ENCODE data around the gene TRIM52. TPM values are rescaled to one million over a fixed set of nuclear protein-coding genes. Genes with fewer than 3 reads are reported as not detected.

The TRIM52 gene
- total RNA-seq, 3 donors from 2014 or later, result 11.6 to 18.8 (median 15.8) TPM

DNA sequence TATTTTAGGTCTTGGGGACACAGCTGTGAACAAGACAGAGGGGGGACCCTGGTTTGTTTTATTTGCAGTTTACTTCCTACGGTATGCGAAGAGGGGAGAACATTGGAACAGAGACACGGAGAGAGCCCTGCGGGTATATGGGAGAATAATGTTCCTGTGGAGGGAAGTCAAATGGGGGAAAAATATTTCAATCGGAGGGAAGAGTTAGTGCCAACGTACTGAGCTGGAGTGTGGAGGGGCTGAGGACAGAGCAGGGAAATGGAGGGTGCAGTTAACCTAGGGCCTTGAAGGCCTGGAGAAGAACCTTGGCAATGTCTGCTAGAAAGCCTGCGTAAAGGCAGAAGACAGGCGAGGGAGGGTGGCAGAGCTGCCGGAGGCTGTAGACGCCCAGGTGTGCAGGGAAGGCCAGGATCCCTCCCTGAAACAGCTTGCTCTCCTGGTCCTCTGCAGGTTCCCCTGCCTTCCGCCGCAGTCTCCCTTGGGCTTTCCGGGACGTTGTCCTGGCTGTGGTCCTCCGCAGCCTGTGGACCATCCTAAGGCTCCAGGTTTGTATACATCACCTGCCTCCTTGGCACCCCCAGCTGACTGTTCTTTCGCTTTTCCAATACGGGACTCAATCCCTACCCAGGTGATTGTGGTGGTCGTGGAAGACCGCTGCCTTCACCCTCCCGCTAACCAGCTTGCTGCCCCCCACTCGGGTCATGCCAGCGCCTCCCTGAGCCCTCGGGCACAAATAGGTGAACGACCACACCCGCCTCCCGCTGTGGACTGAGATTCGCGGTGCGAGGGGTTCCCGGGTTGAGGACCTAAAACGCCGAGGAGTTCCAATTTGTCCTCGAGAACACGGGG is 15.3 kb downstream of the TRIM52 start:
- ATAC-seq (peak; percentile 3), DNase-seq (no peak)
- peaks cover 44% of the 10 kb centered on the region for H3K4me1 ChIP-seq (ENCODE audit: low read depth)
- intact Hi-C loops (cut with DNase I, micrococcal nuclease), result no loop called here
- H3K36me3 ChIP-seq (ENCODE audit: low read depth), result no peaks in the 10 kb centered on the region
- H3K9me3 ChIP-seq, result no peaks in the 10 kb centered on the region
- TF ChIP-seq, protein P1, sequence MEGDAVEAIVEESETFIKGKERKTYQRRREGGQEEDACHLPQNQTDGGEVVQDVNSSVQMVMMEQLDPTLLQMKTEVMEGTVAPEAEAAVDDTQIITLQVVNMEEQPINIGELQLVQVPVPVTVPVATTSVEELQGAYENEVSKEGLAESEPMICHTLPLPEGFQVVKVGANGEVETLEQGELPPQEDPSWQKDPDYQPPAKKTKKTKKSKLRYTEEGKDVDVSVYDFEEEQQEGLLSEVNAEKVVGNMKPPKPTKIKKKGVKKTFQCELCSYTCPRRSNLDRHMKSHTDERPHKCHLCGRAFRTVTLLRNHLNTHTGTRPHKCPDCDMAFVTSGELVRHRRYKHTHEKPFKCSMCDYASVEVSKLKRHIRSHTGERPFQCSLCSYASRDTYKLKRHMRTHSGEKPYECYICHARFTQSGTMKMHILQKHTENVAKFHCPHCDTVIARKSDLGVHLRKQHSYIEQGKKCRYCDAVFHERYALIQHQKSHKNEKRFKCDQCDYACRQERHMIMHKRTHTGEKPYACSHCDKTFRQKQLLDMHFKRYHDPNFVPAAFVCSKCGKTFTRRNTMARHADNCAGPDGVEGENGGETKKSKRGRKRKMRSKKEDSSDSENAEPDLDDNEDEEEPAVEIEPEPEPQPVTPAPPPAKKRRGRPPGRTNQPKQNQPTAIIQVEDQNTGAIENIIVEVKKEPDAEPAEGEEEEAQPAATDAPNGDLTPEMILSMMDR (IDR thresholded peaks at IDR 0.05), result no peak
- H3K4me3 ChIP-seq, result peak overlapping the region; percentile 69

DNA sequence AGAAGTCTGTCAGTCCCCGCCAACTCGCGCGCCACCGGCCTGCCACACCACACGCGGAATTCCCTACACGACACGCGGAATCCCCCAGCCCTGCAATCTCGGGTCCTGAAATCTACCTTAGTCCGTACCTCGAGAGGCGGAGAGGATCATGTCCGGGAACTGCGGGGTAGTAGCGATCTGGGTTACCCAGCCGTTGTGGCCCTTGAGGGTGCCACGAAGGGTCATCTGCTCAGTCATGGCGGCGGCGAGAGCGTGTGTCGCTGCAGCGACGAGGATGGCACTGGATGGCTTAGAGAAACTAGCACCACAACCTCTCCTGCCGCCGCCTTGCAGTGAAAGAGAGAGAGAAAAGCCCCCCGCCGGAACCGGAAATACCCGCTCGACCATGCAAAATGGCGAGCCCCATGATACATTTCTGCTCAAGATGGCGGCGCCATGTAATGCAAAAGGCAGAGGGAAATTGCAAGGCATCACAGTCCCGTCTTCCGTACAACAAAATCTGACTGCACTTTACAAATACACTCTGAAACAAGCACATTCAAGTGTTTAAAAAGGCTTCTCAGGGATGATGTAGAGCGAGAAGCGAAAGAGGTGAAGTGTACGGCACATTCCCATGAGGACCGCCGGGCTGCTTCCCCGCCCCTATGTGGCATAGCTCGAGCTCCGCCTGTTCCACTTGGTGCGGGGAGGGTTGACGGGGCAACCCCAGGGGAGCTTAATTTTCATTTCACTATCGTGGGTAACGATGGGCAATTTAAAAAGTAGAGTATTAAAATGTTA is 17.2 kb downstream of the TRIM52 start, which contains the start of gene RACK1:
Gene RACK1 (minus strand): TSS at position 343 of the 780 bp plus-strand sequence. CDS start 106 bp downstream, at position 237.
- intact Hi-C loops (cut with DNase I, micrococcal nuclease), result no loop called here
- Histone ChIP-seq H3K9me3 (no peaks in the 10 kb centered on the region), H3K4me3 (peak within 1 kb of the TSS; percentile 64), H3K36me3 (ENCODE audit: low read depth) (peaks cover 4% of the 10 kb centered on the region), H3K4me1 (ENCODE audit: low read depth) (peaks cover 31% of the 10 kb centered on the region)
- peak; percentile 88 to 92 (median 91) for DNase-seq
- TF ChIP-seq, protein P1 (IDR thresholded peaks at IDR 0.05), result no peak
- peak; percentile 71 for ATAC-seq

DNA sequence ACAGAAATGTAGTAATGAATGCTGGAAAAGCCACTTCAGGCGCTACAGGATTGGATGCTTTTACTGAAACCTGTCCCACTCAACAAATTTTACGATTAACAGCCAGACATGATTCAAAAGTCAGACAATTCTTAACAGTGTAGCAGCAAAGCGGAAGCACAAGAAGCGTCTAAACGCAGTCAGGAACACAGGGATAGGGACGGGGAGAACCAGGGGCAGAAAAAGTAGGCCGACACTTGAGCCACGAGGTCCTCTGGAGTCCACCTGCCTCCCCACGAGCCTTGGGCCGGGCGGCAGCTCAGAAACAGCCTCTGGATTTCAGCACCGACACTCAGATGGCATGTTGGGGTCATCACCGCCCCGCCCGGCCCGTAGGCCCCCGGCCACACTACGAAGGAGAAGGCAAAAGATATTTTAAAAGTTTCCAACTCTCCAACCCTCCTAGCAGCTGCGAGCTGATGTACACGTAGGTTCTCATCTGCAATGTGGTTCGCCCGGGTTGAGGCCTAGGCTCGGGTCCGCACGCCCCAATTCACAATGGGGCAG is 17.9 kb downstream of the TRIM52 start:
- H3K4me1 ChIP-seq (ENCODE audit: low read depth), result peaks cover 25% of the 10 kb centered on the region
- ATAC-seq, result peak; percentile 1
- DNase-seq, result no peak
- TF ChIP-seq, protein P1 (IDR thresholded peaks at IDR 0.05), result no peak
- H3K9me3 ChIP-seq, result no peaks in the 10 kb centered on the region
- peaks cover 8% of the 10 kb centered on the region for H3K36me3 ChIP-seq (ENCODE audit: low read depth)
- peak overlapping the region; percentile 64 for H3K4me3 ChIP-seq
- intact Hi-C loops (cut with DNase I, micrococcal nuclease), result no loop called here

DNA sequence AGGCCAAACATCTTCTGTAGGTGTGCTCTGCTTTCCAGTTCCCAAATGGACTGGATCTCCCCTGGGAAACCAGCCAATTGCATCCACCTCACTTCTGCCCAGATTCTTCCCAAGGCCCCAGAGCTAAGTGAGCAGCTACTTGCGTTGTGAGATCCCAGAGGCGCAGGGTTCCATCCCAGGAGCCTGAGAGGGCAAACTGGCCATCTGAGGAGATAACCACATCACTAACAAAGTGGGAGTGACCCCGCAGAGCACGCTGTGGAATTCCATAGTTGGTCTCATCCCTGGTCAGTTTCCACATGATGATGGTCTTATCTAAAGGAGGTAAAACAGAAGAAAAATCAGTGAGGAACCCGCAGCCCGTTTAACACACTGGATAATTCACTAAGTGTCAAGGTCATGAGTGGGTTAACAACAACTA is 18.9 kb downstream of the TRIM52 start:
- Histone ChIP-seq H3K4me1 (ENCODE audit: low read depth) (peaks cover 20% of the 10 kb centered on the region), H3K9me3 (no peaks in the 10 kb centered on the region), H3K36me3 (ENCODE audit: low read depth) (peaks cover 15% of the 10 kb centered on the region), H3K4me3 (peak overlapping the region; percentile 64)
- intact Hi-C loops (cut with DNase I, micrococcal nuclease), result no loop called here
- TF ChIP-seq, protein P1 (IDR thresholded peaks at IDR 0.05), result no peak
- no peak for ATAC-seq
- DNase-seq, result no peak

DNA sequence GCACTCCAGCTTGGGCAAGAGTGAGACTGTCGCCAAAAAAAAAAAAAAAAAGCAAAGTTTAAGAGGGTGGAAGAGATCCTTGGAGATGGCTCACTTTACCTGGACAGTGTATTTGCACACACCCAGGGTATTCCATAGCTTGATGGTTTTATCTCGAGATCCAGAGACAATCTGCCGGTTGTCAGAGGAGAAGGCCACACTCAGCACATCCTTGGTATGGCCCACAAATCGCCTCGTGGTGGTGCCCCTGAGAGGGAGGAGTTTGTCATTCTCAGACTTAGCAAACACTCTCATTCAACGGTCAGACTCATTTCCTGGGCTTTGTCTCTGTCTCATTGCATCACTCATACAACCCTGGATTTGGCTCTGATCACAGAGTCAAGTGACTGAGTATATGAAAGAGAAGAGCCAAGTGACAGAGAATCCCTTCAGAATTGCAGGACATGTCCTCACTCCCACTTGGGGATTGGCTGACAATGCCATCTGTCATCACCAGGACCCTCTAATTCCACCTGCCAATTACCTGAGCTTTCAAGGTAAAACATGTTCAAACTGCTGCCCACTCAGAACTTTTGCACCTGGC is 19.5 kb downstream of the TRIM52 start:
- intact Hi-C loops (cut with DNase I, micrococcal nuclease), result no loop called here
- H3K36me3 ChIP-seq (ENCODE audit: low read depth), result peaks cover 15% of the 10 kb centered on the region
- ATAC-seq (no peak), DNase-seq (peak in 1 of 3 donors; percentile 33)
- H3K9me3 ChIP-seq, result no peaks in the 10 kb centered on the region
- TF ChIP-seq, protein P1 (IDR thresholded peaks at IDR 0.05), result no peak
- H3K4me1 ChIP-seq (ENCODE audit: low read depth), result peaks cover 20% of the 10 kb centered on the region
- H3K4me3 ChIP-seq, result no peak overlapping the region
